Stimulated activated CD8-positive, alpha-beta memory T cell treated with anti-CD3 and anti-CD28 coated beads, Interleukin-15, amount 100 ng/mL, for 24 hours (primary cell): ENCODE results near the gene SPTBN1.
A peak's percentile ranks its signal among the peaks of the same experiment; 100 is the strongest.

Experiments
- DNase-seq: peaks from one replicate; pipeline ENCODE4 v3.0.0-alpha.2; 2020; ENCODE audit warnings: low read depth

SPTBN1 gene

GRCh38 chr2:54556621-54557121 is 100.5 kb downstream of the SPTBN1 start:
- DNase-seq: no peak

DNA sequence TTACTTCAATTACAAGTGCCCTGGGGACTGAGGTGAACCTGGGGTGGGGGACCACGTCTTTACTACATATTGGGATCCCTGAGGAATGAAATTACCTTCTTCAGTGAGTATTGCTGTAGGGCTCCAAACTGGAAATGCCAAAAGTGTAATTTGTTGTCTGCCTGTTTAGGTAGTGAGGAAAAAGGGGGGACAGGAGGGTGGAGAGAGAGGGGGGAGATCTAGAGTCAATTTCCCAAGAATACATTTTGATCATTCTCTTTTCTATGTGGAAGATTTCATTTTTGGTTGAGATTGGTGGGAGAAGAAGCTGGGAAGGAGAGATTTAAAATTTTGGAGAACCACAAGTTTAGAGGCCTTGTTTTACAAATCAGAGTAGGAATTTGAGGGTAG is 101.1 kb downstream of the SPTBN1 start:
- DNase-seq: no peak

DNA sequence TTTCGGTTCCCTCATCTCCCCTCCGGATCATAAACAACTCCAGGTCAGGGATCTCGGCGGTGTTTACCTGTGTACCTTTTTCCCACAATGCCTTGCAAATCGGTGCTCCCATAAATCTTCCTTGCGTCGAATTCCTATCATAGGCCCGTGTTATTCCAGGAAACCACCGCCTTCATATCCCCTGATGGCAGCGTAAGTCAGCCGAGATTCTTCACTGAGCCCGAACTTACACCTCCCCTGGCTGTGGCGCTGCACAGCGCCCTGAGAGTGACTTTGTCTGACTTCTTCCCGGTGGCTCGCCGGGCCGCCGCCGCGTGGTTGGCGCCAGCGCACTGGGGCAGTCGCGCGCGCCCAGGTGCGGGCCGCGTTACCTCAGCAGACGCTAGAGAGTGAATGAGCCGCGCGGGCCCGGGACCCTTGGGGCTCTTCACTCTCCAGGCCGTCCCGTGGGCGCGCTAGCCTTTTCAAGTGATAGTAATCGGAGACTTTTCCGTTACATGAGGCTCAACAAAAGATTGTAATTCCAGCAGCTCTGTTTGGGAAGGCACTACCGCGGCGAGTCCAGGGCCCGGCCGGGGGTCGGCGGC is 101.6 kb downstream of the SPTBN1 start:
- peak; percentile 41 for DNase-seq

DNA sequence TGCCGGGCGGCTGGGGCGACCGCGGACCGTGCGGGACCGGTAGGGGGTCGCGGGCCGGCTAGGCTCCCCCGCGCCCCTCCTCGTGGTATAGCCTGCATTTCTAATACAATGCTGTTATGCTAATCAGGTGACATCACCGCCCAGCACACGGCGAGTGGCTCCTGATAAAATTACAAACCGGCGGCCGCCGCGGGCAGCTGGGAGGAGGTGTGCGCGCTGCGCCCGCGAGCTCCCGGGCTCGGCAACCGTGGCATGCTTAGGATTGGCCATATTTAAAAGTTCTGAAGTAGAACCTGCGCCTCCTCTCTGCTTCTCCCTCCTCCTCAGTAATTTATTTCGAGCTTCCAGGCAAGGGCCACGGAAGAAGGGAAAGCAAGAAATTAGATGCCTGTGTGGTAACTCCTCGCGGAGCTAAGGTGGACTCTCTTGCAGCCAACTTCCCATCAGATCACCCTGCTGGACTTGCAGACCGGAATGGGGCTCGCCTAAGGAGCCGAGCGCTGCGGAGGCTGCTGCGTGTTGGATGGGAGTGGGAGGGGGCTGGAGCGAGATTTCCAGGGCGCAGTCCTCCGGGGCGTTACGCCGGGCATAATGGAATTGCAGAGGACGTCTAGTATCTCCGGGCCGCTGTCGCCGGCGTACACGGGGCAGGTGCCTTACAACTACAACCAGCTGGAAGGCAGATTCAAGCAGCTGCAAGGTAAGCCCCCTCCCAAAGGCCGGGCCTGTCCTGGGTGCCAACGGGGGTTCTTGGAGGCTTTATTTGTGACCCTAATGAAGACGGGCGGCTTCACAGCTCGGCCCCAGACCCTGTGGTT is 102.3 kb downstream of the SPTBN1 start:
- no peak for DNase-seq

DNA sequence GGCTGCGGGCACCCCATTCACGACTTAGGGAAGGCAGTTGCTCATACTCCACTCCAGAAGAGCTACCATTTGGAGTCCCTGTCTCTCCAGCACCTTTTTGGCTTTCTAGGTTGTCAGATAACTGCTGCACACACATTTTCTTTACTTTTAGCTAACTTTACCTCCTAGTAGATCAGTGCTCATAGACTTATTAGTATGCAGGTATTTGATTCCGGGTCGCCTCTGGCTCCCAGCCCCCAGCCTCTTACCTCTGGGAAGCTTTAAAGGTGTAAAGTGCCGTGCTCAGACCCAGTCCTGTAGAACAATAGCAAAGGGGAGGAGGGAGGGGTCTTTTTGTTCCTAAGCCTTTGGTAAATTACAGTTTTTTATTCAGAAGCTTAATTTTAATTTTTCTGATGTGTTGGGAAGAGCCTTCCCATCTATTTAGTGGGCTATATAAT is 102.9 kb downstream of the SPTBN1 start:
- no peak for DNase-seq

- DNase-seq: no peak
Observed at GRCh38 chr2:54559593-54560145, 103.5 kb downstream of the SPTBN1 start.

- no peak for DNase-seq
Observed at GRCh38 chr2:54560146-54560881, 104.2 kb downstream of the SPTBN1 start.

- DNase-seq: no peak
Observed at GRCh38 chr2:54561010-54561409, 104.9 kb downstream of the SPTBN1 start.

- DNase-seq: no peak
Observed at GRCh38 chr2:54564439-54564838, 108.3 kb downstream of the SPTBN1 start.

- no peak for DNase-seq
Observed at GRCh38 chr2:54565551-54565950, 109.4 kb downstream of the SPTBN1 start.

DNA sequence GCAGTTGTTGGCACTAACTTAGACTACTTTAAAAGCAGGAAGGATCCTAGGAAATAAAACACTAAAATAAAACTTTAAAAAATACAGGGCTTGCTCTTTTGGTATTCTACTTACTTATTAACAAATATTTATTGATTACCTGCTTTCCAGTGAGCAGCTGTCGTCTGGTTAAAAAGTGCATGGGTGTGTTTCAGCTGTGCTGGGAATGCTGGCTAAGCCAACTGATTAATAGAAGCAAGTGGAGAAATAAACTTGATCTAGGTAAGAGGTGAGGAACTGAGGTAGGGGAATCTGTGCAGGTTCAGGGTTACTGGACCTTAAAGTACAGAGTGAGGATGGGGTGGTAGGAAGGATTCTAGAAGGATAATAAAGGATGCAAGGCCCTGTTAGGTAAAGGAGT is 110.8 kb downstream of the SPTBN1 start:
- DNase-seq: no peak

DNA sequence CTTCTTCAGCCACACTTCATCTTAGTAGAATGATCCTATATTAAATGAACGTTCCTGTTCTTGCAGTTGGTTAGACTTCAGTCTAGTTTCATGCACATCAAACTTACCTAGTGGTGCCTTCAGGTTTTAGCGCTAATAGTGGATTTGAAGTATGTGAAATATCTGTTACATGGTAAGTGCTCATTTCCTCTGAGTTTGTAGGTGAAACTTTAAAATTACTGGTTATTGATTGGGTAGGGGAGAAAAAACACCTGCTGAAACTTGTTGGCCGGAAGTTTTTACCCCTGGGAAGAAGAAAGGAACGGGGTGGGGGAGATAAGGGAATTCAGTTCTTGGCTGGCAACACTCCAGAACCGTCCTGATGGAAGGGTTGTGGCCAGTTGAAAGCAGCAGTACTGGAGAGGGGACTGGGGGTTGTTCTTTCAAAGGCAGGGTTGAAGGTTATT is 112.8 kb downstream of the SPTBN1 start:
- DNase-seq: no peak

DNA sequence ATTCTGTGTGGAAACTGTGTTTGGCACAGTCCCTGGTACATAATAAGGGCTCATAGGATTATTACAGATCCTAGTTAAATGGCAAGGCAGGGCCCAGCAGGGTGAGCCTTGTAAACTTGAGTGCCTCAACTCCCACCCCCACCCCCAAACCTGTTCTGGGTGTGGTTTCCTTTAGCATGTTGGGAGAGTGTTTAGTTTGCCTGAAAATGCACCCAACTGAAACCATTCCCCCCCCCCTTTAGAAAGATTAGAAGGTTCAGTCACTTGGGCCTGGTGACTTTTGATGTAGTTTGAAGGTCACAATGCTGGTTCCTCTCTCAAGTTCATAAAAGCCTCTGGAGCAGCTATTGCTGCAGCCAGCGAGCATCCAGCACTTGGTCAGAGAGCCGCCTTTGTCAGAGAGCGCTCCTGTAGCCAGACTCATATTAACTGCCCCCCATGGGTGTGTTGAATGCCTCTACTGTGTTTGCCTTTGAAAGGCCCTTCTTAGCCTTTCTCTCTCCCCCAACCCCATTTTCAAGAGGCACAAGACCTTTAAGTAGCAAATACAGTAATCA is 113.7 kb downstream of the SPTBN1 start:
- no peak for DNase-seq

DNA sequence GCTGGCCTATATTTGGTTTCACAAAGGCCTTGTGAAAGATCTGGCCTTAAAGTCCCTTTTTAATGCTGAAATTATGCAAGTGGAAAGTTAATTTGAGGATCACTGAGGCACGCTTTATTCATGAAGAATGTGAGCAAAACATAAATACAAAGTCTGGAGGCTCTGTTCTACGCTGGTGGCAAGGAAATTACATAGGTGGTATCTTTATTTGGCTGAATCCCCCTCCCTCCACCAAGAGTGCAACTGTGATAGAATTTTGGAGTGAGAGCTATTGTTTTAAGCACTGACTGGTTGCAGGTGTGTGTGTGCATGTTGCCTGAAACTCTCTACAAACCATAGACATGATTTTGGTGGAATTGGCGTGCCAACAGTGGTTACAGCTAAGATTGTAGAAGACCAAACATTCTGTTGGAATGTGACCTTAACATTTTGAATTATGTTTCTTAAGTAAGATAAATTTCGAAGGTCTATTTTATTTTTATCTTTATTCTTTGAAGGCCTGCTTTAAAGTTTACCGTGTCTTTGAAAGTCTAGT is 114.3 kb downstream of the SPTBN1 start:
- no peak for DNase-seq

DNA sequence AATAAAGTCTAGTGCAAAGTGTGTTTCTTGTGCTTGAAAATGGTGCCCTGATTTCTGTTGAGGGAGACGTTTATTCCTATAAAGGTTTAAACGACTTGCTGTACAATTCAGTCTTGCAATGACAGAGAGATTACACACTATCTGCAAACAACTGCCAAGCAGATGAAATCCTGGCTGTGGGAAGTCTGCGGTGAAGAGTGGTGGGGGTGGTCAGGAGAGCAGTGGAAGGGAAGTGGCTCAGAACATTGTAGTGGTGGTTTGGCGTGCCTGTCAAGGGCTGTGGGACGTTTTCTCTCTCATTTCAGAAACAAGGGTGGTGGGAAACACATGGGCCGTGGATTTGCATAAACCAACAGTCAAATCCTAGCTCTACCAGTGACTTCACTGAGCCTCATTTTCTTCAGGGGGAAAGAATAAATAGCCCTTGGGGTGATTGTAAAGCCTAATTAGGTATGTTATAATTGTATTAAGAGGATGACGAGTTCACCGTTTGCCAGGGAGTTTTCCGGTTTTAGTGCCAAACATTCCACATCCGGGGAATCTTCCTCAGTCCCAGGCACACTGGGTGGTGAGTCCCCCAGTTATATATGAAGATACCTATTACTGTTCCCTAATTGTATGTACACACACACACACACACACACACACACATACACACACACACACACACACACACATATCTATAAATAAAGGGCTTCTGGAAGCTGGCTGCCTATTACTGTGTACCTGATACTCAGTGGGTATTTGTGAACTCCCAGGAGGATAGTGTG is 115.0 kb downstream of the SPTBN1 start:
- peak; percentile 29 for DNase-seq

DNA sequence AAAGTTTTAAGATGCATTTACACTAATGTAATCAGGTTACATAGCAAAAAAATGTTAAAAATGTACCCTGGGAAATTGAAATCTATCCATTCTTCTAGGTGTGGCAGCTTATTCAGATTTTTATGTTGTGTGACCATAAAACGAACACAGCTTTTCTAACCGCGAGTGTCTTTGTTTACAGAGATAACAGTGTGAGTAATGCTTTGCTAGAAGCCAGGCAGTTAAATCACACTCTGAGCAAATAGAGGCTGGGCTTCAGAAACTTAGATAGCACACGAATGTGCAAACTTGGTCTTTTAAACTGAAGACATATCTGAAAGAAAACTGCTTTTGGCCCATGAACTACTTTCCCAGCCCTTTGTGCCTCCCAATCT is 116.1 kb downstream of the SPTBN1 start:
- DNase-seq: no peak

- DNase-seq: no peak
Observed at GRCh38 chr2:54572636-54573536, 116.8 kb downstream of the SPTBN1 start.

GRCh38 chr2:54573537-54573919 is 117.4 kb downstream of the SPTBN1 start:
- DNase-seq: no peak

GRCh38 chr2:54574107-54574859 is 118.2 kb downstream of the SPTBN1 start:
- DNase-seq: no peak
